Transverse colon (tissue), 4 donors: ENCODE results near the gene KRT78.

Experiments
- POLR2A ChIP-seq: fragments of 450-650 bp; IDR thresholded peaks from one replicate; pipeline ENCODE4 v1.6.1; 2016; ENCODE audit warnings: antibody characterized with exemption, mild to moderate bottlenecking, moderate library complexity
- POLR2AphosphoS5 ChIP-seq, 3 donors: sonication (generic); formaldehyde crosslinking; IDR thresholded peaks; one replicate each; pipeline ENCODE4 v1.6.1; 2016; ENCODE audit warnings: antibody characterized with exemption in 3 of 3
- TF ChIP-seq, protein P1 (sequence below), 5 experiments: fragments of 200-600 bp in 3 of 5; fragments of 450-650 bp in 2 of 5; sonication (generic) in 3 of 5; IDR thresholded peaks; 1 replicate in 2 of 5; 2 replicates in 3 of 5; pipeline ENCODE4 v1.5.1; 2016 to 2017; ENCODE audit warnings: antibody characterized with exemption in 5 of 5, inconsistent platforms in 3 of 5, mild to moderate bottlenecking in 2 of 5, moderate library complexity in 1 of 5

DNA sequence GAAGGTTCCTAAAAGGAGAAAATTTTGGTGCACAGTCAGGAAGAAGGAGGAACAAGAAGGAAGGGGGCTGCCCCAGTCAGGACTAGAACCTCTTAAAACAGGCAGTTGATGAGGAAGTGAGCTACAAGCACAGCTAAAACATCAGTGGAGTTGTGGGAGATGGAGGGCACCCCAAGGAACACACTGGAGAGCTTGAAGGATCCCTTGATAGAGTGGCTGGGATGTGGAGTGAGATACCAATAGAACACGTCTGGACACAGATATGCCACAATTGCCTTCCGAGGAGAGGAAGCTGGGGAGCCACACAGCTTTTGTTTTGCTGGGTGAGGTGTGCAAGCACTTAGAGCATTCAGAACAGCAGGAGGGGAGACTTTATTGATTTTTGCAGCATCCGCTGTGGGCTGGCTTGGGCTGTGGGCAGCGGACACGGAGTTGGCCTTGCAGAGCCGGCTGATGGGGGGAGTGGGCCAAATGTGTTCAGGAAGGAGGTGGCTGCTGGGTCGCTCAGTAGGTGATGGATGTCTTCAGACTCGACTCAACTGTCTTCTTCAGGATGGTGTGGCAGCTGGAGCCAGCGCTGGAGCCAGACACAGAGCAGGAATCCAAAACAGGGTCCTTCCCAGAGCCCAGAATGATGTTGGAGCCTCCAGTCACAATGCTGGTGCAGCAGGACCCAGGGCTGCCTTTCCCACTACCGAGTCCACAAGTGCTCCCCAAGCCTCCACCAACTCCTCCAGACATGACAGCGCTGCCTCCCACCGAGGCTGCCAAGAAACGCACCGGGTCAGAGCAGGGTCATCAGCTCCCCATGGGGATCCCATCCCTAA, 10.0 kb downstream of the KRT78 start:
- TF ChIP-seq POLR2A, result no peak
- TF ChIP-seq, protein P1, sequence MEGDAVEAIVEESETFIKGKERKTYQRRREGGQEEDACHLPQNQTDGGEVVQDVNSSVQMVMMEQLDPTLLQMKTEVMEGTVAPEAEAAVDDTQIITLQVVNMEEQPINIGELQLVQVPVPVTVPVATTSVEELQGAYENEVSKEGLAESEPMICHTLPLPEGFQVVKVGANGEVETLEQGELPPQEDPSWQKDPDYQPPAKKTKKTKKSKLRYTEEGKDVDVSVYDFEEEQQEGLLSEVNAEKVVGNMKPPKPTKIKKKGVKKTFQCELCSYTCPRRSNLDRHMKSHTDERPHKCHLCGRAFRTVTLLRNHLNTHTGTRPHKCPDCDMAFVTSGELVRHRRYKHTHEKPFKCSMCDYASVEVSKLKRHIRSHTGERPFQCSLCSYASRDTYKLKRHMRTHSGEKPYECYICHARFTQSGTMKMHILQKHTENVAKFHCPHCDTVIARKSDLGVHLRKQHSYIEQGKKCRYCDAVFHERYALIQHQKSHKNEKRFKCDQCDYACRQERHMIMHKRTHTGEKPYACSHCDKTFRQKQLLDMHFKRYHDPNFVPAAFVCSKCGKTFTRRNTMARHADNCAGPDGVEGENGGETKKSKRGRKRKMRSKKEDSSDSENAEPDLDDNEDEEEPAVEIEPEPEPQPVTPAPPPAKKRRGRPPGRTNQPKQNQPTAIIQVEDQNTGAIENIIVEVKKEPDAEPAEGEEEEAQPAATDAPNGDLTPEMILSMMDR (IDR thresholded peaks at IDR 0.05), result no peak
- TF ChIP-seq POLR2AphosphoS5 (IDR thresholded peaks at IDR 0.05), result no peak
